HG02943 (cell line): Measurements from ENCODE around the gene CEMIP.

Experiments used
- ATAC-seq: cut with Tn5 transposase; IDR thresholded peaks from one replicate; pipeline ENCODE4 v1.9.1; 2021; ENCODE audit warnings: mild to moderate bottlenecking, low read depth, moderate library complexity; ENCODE audit not compliant: unreplicated experiment

CEMIP gene

DNA sequence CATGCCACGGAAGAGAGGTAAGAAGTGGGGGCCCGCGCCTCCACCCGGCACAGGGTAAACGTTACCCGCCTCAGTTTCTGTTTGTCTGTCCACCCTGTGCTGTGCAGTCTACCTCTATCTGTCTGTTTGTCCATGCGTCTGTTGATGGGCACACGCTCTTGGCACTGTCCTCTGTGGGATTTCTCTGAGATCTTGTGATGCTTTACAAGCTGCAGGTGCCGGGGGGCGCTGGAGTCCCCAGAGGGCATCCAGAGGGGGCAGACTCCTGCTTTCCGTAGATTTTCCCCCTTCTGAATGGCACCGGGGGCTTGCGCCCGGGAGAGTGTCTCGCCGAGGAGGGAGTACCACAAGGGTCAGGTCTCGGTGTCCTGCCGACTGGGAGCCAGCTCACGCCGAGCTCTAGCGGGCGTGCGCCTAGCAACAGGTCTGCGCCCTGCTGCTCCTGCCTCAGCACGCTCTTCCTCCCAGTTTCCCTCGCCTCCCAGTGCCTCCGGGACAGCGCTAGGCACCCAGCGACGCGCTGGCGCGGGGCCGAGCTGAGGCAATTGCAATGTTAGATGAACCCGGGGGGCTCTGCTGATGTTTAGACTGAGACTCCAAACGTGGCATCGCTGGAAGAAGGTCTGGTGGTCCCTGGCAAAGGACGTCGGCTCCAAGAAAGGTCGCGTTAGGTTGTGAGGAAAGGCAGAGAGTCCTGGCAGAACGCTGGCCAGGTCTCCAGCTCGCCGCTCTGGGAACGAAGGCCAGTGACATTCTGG, 667 bp downstream of the CEMIP start:
- ATAC-seq, result no peak

DNA sequence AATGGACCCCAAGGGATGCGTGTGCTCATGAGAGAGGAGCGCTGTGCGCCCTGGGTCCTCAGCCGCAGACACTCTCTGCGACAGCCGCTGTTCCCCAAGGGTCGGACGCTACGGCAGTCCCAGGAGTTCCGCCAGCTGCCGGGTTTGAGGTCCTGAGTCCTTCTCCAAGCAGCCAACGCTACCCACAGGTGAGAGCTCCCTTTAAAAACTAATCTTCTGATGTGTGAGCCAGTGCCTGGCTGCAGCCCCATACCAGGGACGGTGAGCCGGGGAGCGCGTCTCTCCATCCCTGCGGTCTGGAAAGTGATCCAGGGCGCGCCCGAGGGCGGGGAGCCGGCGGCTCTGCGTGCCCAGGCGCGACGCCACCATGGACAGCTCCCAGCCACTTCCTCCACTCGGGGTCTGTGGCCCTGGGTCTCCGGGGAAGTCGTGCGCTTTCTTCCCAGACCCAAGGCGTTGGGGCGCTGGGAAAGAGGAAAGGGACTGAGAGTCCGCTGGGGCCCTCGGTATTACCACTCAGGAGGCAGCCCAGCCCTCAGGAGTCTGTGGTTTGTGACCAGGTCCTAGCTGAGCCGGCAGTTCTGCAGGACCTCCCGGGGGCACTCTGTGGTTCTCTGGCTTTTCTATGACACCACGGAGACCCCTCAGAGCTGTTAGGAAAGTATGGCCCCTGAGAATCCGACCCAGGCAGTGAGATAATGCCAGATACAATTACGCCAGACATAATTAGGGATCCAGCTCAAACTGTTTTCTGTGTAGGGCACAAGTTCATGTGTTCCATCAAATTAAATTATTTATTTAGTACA, 1.4 kb downstream of the CEMIP start:
- ATAC-seq, result no peak

DNA sequence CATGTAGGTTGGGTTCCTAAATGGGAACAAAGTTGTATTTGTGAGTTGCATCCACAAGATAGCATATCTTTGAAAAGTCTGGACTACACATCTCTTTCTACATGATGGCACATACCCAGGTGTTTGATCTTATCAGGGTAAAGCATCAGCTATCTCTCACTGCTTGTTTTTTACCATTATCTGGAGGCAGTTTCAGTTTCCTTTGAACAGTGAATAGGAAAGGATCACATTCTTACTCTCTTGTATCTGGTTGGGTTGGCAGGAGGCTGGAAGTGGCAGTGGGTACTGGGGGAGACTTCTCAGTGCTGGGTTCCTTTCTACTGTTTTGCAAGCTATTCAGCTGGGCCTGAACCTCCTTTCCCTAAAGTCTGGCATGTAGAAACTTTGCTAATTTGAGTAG, 4.1 kb downstream of the CEMIP start:
- ATAC-seq, result no peak

DNA sequence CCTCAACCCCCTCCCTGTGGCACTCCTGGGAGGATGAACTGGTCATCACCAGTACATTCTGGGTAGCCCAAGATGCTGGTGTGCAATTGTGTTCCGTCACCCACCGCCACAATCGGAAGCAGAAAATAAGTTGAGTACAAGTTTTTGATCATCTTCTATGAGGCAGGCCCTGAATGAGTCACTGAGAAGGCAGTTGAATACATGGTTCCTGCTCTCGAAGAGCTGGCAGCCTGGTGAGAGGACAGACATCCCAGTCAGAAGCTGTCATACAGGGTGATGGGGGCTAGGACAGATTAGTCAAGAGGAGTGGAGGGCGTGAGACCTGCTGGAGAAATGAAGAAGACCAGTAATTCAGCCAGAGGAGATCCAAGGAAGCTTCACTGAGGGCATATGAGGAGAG, 6.2 kb downstream of the CEMIP start:
- ATAC-seq, result no peak

DNA sequence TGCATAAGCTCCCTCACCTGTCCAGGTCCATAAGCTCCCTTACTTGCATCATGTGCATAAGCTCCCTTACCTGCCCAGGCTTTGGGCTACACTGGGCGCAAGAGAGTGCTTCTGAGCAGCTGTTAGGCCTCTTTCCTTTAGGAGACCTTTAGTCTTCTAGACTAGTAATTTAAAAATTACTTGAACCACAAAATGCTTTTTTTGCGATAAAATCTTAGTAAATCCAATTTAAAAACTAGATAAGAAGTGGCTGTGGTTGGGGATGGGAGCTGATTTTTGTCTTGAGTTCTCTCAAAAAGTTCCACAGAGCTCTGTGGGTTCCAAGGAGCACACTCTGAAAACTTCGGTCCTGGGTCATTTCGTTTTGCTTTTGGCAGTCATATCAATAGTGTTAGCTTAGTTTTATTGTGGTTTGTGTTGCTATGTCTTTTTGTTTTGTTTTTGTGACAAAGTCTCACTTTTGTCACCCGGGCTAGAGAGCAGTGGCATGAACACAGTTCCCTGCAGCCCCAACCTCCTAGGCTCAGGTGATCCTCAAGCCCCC, 6.7 kb downstream of the CEMIP start:
- ATAC-seq, result no peak

DNA sequence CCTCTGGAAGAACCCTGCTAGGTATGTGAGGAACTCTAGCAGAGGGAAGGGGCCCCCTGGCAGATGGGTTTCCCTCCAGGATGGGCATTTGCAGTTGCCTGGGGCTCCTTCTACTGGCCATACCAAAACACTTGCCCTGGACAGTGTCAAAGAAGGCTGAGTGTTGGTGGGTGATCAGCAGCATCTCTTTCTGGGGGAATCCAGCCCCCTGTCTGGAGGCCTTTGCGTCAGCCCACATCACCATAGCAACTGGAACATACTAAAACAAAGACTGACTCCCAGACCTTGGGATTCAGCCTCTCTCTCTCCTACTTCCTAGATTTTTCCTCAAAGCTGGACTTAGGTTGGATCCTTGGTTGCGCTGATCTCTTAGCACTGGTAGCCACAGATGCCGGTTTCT, 8.1 kb downstream of the CEMIP start:
- no peak for ATAC-seq

DNA sequence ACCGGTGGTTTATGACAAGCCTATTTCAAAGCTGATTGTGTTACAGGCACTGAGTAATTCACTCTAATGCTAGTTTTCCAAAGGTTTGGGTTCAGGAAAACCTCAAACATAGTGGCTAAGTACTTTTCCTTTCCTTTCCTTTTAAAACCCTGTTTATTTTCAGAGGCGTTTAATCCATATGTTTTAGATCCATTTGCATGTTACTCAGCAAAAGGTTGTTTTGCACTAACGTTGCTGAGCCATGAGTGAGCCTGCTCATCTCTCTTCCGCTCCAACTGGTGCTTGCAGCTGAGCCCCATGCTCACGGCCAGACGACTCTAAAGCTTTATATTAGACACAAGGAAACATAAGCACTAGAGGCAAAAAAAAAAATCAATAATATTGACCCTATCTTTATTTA, 9.4 kb downstream of the CEMIP start:
- no peak for ATAC-seq

DNA sequence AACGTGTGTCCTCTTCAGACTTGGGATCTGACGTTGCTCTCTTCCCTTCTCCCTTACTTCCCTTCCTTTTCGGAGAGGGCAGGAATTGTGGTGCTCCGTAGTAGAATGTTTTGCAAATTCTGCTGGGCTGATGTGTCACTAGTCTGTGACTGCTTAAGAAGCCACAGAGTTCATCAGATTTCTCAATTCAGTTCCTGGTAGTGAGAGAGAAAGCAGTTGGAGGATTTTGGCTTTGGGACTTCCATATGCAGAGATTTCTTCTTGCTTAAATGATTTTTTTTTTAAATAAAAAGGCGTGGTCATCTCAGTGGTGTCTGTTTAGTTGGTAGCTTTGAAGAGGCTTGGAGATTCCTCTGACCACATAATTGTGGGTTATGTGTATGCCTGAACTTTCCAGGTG, 10.1 kb downstream of the CEMIP start:
- ATAC-seq, result no peak

DNA sequence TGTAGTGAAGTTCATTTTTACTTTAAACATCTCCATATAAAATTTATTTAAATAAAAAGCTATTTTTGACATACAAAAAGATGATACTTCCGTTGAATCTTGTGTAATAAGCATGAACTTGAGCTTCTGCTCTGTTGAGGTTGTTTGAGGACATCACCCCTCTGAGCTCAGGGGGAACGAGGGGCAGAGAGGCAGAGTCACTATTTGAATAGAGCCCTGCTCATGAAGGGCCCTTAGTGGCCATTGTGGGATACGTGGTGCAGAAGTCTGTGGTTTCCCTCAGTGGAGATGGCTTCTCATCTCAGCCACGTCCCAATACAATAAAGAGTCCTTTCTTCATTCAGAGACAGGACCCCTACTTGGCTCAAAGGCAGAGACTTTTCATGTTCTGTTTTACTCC, 10.6 kb downstream of the CEMIP start:
- ATAC-seq, result no peak

DNA sequence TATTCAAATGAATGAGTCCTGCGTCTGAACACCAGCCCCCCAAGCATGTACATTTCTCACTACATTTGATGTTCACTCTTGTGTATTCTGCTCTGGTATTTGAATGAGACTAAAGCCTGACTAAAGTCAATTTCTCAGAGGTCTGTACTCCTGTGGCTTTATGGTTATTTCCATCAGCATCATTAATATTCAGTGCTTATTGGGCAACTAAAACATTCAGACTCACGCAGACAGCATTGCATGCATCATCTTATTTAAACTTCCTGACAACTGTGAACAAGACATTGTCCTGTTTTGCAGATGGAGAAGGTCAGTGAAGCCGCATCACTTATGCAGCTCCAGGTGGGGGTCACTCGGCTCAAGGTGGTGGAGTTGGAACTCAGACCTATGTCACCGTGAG, 11.1 kb downstream of the CEMIP start:
- no peak for ATAC-seq

DNA sequence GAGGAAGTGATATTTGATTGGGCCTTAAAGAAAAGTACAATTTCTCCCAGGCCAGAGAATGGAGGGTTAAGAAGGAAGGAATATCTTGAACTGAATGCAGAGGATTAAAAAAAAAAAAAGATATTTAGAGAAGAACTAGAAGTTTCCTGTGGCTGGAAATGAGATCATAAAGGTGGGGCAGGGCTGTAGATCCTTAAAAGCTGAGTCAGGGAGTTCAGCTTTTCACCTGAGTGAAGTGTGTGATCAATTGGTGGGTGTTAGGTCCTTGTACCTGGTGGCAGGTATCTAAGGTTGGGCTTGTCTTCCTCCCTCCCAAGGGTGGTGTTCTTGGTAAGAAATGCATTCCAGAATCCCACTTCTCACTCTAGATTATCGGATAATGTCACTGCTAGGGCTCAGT, 11.8 kb downstream of the CEMIP start:
- no peak for ATAC-seq

DNA sequence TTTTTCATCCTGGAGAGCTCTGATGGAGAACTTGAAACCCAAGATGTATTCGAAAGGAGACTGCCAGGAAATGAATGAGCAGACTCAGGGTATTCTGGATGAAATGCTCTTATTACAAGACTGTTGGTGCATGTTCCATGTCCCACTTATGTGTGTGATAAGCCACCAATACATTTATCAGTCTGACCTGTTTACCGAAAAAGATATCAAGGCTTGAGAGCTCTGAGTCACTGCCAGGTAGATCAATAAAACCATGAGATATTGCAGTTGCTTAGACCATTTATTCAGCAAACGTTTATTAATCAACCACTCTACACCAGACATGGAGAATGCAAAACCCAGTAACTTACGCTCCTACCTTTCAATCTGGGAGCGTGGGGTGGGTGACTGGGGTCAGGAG, 17.2 kb downstream of the CEMIP start:
- no peak for ATAC-seq

DNA sequence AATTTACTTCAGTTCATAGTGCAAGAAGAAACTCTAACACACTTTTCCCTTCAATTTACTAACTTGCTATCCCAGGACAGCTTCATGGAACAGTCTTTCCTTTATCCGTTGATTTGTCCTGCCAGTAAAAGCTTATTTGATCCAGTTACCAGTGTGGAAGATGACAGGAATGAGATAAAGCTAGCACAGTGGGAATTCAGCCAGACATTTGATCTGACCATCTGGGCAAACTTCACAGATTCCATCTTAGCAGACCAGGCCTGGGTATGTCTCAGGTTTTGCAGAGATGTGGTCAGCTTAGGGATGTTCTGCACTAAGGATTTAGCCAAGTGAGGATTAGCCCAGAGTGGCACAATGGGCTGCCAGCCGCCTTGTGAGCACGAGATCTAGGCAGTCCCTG, 19.7 kb downstream of the CEMIP start:
- no peak for ATAC-seq

DNA sequence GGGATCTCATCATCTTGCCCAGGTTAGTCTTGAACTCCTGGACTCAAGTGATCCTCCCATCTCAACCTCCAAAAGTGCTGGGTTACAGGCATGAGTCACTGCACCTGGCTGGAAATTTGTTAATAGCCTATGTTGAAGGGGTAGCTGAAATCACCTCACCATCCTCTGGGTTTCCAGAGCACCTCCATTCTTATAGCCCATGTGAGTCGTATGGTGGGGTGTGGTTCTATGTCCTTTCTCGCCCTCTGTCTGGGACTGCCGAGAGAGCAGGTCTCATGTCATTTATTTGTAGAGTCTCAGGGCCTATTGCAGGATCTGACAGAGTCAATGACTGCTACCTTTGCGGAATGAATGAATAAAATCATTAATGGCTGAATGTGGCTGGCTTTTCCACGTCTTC, 20.9 kb downstream of the CEMIP start:
- no peak for ATAC-seq

DNA sequence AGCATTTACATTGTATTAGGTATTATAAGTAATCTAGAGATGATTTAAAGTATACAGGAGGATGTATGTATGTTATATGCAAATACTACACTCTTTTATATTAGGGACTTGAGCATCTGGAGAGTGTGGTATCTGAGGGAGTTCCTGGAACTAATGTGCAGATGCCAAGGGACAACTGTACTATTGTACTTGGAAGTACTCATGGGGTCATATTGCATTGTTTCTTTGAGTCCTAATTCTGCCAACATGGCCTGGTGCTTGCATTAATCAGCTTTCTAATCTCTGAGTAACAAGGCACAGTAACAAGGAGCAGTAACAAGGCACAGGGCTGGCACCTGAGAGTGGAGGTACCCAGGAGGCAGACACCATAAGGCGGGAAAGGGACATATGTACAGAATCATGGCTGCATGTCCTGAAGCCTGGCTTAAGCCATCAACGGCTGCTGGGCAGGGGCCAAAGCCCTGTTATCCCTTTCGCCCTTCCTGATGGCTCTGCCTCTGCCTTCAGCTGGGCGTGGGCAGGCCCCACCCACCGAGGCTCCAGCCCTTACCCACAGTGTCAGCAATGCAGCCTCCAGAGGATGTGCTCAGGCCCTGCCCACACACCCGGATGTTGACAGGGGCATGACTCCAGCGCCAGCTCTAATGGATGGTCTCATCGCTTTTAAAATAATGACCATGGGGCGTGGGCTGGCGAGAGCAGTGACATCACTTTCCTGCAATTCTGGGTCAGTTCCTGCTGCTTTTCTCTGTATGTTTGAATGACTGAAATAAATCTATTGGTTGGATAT, 22.9 kb downstream of the CEMIP start:
- ATAC-seq, result no peak

DNA sequence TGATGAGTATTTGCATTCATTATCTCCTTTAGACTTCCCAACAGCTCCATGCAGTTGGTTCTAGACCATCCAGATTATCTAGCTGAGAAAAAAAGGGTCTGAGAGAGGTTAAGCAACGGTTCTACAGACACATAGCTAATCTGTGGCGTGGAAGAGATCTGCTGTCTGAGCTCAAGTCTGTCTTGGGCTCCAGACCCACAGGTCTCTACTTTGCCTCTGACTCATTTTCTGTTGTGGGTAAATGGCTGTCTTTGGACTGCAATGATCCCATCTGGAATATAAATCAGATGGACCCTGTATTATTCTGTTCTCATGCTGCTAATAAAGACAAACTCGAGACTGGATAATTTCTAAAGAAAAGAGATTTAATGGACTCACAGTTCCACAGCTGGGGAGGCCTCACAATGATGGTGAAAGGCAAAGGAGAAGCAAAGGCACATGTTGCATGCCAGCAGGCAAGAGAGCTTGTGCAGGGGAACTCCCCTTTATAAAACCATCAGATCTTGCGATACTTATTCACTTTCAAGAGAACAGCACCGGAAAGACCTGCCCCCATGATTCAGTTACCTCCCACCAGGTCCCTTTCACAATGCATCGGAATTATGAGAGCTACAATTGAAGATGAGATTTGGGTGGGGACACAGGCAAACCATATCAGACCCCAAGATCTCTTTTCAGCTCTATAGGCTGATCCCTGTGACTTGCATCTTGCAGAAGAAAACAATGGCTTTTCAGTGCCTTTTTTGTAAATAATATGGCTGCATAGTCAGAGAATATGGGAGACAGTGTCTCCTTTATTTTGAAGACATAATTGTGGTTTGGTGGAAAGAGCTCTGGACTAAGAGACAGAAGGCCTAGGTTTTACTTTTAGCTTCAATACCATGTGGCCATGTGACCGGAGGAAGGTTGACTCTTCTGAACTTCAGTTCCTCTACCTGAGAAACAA, 24.7 kb downstream of the CEMIP start:
- ATAC-seq, result no peak

DNA sequence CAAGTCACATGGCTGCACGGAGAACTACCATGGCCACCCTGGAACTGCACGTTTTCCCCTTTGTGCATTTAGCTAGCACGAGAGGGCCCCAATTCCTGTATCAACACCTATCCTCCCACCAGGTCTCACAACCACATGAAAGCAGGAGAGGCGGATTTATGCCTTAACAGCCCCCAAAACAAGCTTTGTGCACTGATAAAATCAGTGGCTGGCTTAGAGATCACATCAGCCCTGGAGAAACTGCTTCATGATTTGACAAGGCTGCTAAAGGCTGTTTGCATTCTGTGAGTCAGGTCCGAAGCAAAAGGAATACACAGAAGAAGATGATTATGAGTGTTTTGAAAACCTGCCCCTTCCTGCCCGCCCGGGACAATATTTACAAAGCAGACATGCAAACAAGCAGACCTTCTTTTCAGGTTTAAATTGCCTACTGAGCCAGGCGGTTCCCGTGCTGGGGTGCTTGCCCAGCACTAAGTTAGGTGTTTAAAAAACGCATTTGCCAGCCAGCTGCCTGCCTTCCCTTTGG, 25.9 kb downstream of the CEMIP start:
- no peak for ATAC-seq

DNA sequence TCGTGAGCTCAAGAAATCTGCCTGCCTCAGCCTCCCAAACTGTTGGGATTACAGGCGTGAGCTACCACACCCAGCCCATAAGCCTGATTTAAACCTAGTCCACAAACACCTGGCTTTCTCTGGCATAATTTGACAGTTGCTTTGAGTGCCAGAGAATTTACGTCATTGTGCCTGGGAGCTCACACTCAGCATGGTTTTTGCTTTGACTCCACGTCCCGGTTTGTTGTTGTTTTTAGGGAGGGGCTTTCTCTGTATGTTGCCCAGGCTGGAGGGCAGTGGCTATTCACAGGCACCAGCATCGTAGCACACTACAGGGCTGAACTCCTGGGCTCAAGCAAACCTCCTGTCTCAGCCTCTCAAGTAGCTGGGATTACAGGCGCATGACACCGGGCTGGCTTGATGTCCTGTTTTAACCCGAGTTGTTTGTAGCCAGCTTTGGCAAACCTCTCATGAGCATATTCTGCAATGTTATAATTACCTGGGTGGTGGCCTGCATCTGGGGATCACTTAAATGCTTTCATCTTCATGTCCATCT, 32.7 kb downstream of the CEMIP start:
- ATAC-seq, result no peak

DNA sequence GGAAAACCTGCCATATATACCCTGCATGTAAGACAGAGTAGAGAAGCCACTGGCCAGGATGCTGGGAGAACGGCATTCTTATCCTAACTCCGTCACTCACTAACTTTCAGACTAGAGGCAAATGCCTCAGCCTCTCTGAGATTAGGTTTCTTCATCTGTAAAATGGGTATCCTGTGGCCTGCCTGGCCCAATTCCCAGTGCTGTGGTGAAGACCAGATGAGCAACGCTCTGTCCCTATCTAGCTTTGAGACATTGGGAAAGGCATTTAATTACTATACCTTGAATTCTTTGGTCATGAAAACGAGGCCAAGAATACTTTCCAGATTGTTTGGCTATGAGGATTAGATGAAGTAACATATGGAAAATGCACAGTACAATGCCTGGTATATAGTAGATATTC, 35.9 kb downstream of the CEMIP start:
- ATAC-seq, result no peak
